Sigmoid colon (tissue), 7 donors: ENCODE results near the gene NTM. TPM values are rescaled to one million over a fixed set of nuclear protein-coding genes. Genes with fewer than 3 reads are reported as not detected.

ENCODE experiments used
- DNase-seq: peaks from one replicate; pipeline ENCODE4 v3.0.0-alpha.2; 2019
- H3K27ac ChIP-seq, 4 donors: fragments of 200-600 bp; sonication (generic); one replicate each; pipeline ENCODE4 v1.5.1; 2016 to 2019; ENCODE audit warnings: mild to moderate bottlenecking in 1 of 4
- H3K27me3 ChIP-seq, 3 donors: fragments of 200-600 bp; sonication (generic); one replicate each; pipeline ENCODE4 v1.5.1; 2019; ENCODE audit warnings: mild to moderate bottlenecking in 1 of 3
- H3K36me3 ChIP-seq, 4 donors: fragments of 200-600 bp; sonication (generic); one replicate each; pipeline ENCODE4 v1.5.1; 2016 to 2019
- H3K4me1 ChIP-seq, 4 donors: fragments of 200-600 bp; sonication (generic); one replicate each; pipeline ENCODE4 v1.5.1; 2017 to 2019
- H3K4me3 ChIP-seq, 4 donors: fragments of 200-600 bp; sonication (generic); one replicate each; pipeline ENCODE4 v1.5.1; 2017 to 2019; ENCODE audit warnings: mild to moderate bottlenecking in 2 of 4, moderate library complexity in 1 of 4
- H3K9me3 ChIP-seq, 4 donors: fragments of 200-600 bp in 3 of 4; sonication (generic) in 3 of 4; one replicate each; pipeline versions ENCODE4 v1.5.1 to v1.6.1; 2013 to 2019
- EP300 ChIP-seq, 4 donors: sonication (generic); formaldehyde crosslinking; IDR thresholded peaks; one replicate each; pipeline ENCODE4 v1.6.1; 2017; ENCODE audit warnings: antibody characterized with exemption in 4 of 4
- POLR2A ChIP-seq, 2 donors: fragments of 450-650 bp; IDR thresholded peaks; one replicate each; pipeline ENCODE4 v1.6.1; 2016; ENCODE audit warnings: antibody characterized with exemption in 2 of 2, mild to moderate bottlenecking in 2 of 2, moderate library complexity in 2 of 2
- POLR2AphosphoS5 ChIP-seq, 4 donors: sonication (generic); formaldehyde crosslinking; IDR thresholded peaks; one replicate each; pipeline ENCODE4 v1.6.1; 2017; ENCODE audit warnings: antibody characterized with exemption in 4 of 4
- WGBS, 2 donors: extraction: QIAGEN DNeasy Blood & Tissue Kit; methylation state at CpG; one replicate each; pipeline ENCODE4 v1.1.7; 2013; 5-methylcytosine and 5-hydroxymethylcytosine counted together
- intact Hi-C: fragments of 100-400 bp; cut with DNase I; formaldehyde crosslinking; loops from one replicate; pipeline ENCODE4 v1.15.1; 2023
- polyA plus RNA-seq, 3 donors: library from polyadenylated mRNA; stranded (reverse); fragments of 200-250 nt; gene quantifications; one replicate each; pipeline ENCODE4 v1.2.3, GENCODE V29; 2013
- total RNA-seq, 4 donors: library from RNA; depleted of rRNA; stranded (reverse); fragments of >200 nt; gene quantifications; one replicate each; pipeline ENCODE4 v1.1.0, GENCODE V29; 2016
- TF ChIP-seq, protein P1 (sequence below), 4 experiments: fragments of 450-650 bp in 3 of 4; fragments of 200-600 bp in 1 of 4; IDR thresholded peaks; one replicate each; pipeline ENCODE4 v1.5.1; 2016 to 2019; ENCODE audit warnings: antibody characterized with exemption in 4 of 4, mild to moderate bottlenecking in 3 of 4, moderate library complexity in 2 of 4
- donor health status: healthy with polysubstance abuse.
- donor health status: Bipolar disorder and iron deficiency.
- donor health status: healthy.

Gene NTM
- total and polyA plus RNA-seq, 7 donors, result 0.96 to 18.3 (median 6.4) TPM; not detected in 1

DNA sequence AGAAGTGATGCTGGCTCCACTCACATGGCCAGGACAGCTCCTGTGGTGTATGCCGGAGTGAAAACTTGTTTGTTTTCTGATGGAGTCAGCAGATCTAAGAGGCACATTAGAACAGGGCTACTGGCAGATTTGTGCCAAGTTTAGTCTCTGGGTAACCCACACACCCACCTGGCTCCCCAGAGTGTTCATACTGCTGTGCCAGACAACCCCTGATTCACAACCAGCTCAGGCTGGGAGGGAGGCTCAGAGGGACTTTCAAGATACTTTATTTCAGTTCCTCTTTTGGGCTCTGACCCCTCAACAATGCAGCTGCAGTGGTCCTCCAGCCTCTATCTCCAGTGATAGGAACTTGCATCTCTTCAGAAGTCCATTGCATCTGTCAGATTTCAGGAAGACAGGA lies 8.5 kb downstream of the NTM start:
- H3K4me3 ChIP-seq, result no peak overlapping the region
- H3K27me3 ChIP-seq, result peaks cover 0 to 6% (median 0%) of the 10 kb centered on the region in 3 donors
- 83 to 89% methylated on average over 1 of the region's 1 CpG for WGBS, 2 donors
- H3K27ac ChIP-seq, result no peak overlapping the region
- no peak for DNase-seq
- no peaks in the 10 kb centered on the region for H3K36me3 ChIP-seq
- H3K9me3 ChIP-seq, result no peaks in the 10 kb centered on the region
- no peak for TF ChIP-seq EP300 (IDR thresholded peaks at IDR 0.05)
- TF ChIP-seq, protein P1, sequence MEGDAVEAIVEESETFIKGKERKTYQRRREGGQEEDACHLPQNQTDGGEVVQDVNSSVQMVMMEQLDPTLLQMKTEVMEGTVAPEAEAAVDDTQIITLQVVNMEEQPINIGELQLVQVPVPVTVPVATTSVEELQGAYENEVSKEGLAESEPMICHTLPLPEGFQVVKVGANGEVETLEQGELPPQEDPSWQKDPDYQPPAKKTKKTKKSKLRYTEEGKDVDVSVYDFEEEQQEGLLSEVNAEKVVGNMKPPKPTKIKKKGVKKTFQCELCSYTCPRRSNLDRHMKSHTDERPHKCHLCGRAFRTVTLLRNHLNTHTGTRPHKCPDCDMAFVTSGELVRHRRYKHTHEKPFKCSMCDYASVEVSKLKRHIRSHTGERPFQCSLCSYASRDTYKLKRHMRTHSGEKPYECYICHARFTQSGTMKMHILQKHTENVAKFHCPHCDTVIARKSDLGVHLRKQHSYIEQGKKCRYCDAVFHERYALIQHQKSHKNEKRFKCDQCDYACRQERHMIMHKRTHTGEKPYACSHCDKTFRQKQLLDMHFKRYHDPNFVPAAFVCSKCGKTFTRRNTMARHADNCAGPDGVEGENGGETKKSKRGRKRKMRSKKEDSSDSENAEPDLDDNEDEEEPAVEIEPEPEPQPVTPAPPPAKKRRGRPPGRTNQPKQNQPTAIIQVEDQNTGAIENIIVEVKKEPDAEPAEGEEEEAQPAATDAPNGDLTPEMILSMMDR (IDR thresholded peaks at IDR 0.05), result no peak
- no peak for TF ChIP-seq POLR2A (IDR thresholded peaks at IDR 0.05)
- TF ChIP-seq POLR2AphosphoS5 (IDR thresholded peaks at IDR 0.05), result no peak
- no peaks in the 10 kb centered on the region for H3K4me1 ChIP-seq
- intact Hi-C loops, result no loop called here

DNA sequence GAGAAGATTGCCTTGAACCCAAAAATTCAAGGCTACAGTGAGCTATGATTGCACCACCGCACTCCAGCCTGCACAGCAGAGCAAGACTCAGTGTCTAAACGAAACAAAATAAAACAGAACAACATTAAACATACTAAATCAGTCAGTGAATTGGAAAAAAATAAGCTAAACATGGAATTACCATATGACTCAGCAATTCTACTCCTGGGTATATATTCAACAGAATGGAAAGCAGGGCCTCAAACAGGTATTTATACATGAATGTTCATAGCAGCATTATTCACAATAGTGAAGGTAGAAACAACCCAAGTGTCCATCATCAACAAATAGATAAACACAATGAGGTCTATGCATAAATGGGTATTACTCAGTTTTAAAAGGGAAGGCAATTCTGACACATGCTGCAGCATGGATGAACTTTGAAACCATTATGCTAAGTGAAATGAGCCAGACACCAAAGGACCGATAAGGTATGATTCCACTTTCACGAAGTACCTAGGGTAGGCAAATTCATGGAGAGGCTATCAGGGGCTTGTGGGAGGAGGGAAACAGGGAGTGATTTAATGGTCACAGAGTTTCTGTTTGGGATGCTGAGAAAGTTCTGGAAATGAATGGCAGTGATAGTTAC lies 15.5 kb downstream of the NTM start:
- no peaks in the 10 kb centered on the region for H3K36me3 ChIP-seq
- no peak overlapping the region for H3K27ac ChIP-seq
- no peaks in the 10 kb centered on the region for H3K4me1 ChIP-seq
- intact Hi-C loops, result no loop called here
- no peaks in the 10 kb centered on the region for H3K9me3 ChIP-seq
- 20 to 63% methylated on average over 4 of the region's 4 CpGs for WGBS, 2 donors
- no peak for DNase-seq
- no peak overlapping the region for H3K4me3 ChIP-seq
- H3K27me3 ChIP-seq, result no peaks in the 10 kb centered on the region
- TF ChIP-seq EP300 (IDR thresholded peaks at IDR 0.05), result no peak
- TF ChIP-seq, protein P1 (IDR thresholded peaks at IDR 0.05), result no peak
- no peak for TF ChIP-seq POLR2AphosphoS5 (IDR thresholded peaks at IDR 0.05)
- no peak for TF ChIP-seq POLR2A (IDR thresholded peaks at IDR 0.05)

DNA sequence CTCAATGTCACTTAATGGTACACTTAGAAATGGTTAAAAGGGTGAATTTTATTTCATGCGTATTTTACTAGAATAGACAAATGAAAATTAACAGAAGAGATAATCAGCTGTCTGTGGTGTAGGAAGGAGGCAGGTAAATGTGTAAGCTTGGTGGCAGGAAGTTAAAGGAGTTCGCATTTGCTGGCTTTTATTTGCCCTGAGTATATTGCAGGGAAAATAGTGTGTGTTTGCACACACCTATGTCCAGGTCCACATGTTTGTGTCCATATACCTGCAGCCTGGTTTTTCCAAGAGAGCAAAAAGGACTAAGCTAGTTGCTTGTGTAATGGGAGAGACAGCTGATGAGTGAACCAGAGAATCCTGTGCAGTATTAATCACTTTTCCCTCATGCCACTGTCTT lies 16.0 kb downstream of the NTM start:
- TF ChIP-seq EP300 (IDR thresholded peaks at IDR 0.05) (no peak), POLR2AphosphoS5 (IDR thresholded peaks at IDR 0.05) (no peak), POLR2A (IDR thresholded peaks at IDR 0.05) (no peak)
- TF ChIP-seq, protein P1 (IDR thresholded peaks at IDR 0.05), result no peak
- no peaks in the 10 kb centered on the region for H3K9me3 ChIP-seq
- DNase-seq, result no peak
- H3K27ac ChIP-seq, result no peak overlapping the region
- no peak overlapping the region for H3K4me3 ChIP-seq
- H3K27me3 ChIP-seq, result no peaks in the 10 kb centered on the region
- H3K36me3 ChIP-seq, result no peaks in the 10 kb centered on the region
- no peaks in the 10 kb centered on the region for H3K4me1 ChIP-seq
- intact Hi-C loops, result no loop called here
- WGBS, 2 donors, result 21 to 67% methylated on average over 2 of the region's 2 CpGs

DNA sequence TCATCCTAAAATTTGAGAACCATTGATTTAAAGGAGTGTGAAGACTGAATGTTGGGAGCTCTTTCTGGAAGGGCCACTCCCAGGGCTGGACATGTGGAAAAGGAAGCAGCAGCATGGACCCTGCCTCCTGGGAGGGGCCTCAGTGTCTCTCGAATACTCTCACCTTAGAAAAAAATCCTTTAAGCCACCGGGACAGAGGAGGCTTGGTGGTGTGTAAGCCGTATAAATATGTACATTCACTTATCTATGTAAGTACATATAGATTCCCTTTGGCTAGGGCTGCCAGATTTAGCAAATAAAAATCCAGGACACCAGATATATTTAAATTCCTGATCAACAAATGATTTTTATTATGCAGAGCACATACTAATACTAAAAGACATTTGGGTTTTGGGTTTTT lies 17.6 kb downstream of the NTM start:
- Histone ChIP-seq H3K27me3 (no peaks in the 10 kb centered on the region), H3K9me3 (no peaks in the 10 kb centered on the region), H3K4me1 (no peaks in the 10 kb centered on the region), H3K27ac (no peak overlapping the region), H3K36me3 (no peaks in the 10 kb centered on the region), H3K4me3 (no peak overlapping the region)
- intact Hi-C loops, result no loop called here
- no peak for DNase-seq
- TF ChIP-seq POLR2AphosphoS5 (IDR thresholded peaks at IDR 0.05) (no peak), POLR2A (IDR thresholded peaks at IDR 0.05) (no peak), EP300 (IDR thresholded peaks at IDR 0.05) (no peak)
- TF ChIP-seq, protein P1 (IDR thresholded peaks at IDR 0.05), result no peak
- WGBS, 2 donors, result 24 to 59% methylated on average over 3 of the region's 3 CpGs

DNA sequence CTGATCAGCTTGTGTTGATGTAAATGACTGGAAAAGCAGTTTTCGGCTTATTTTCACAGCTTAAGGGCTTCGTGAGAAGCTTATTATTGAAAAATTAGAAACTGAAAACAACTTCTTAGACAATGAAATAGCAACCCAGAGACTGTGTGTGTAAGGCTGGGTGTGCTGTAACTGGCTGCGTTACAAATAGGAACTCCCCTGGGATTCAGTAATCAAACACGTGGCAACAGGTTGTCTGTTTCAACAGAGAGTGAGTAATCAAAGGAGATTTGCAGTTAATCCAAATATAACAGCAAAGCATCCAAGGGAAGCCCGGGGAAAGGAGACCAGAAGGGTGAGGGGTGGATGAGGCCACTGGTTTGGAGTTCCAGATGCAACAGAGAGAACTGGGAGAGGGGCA lies 19.2 kb downstream of the NTM start:
- intact Hi-C loops, result no loop called here
- TF ChIP-seq POLR2A (IDR thresholded peaks at IDR 0.05), result no peak
- TF ChIP-seq EP300 (IDR thresholded peaks at IDR 0.05), result no peak
- TF ChIP-seq, protein P1 (IDR thresholded peaks at IDR 0.05), result no peak
- TF ChIP-seq POLR2AphosphoS5 (IDR thresholded peaks at IDR 0.05), result no peak
- Histone ChIP-seq H3K27me3 (no peaks in the 10 kb centered on the region), H3K36me3 (no peaks in the 10 kb centered on the region), H3K9me3 (no peaks in the 10 kb centered on the region), H3K4me3 (no peak overlapping the region), H3K4me1 (no peaks in the 10 kb centered on the region), H3K27ac (no peak overlapping the region)
- DNase-seq, result no peak
- WGBS, 2 donors, result 78 to 79% methylated on average over 5 of the region's 5 CpGs
